Progenitor cell of endocrine pancreas (in vitro differentiated cells): ENCODE results near the gene SLX4IP. TPM values are rescaled to one million over a fixed set of nuclear protein-coding genes. Genes with fewer than 3 reads are reported as not detected.

Experiments
- DNase-seq: peaks from one replicate; pipeline ENCODE4 v3.0.0; 2021; ENCODE audit warnings: low spot score; ENCODE audit not compliant: unreplicated experiment
- H3K27ac Mint-ChIP-seq: 2 replicates; pipeline ENCODE4 v1.8.0; 2021; ENCODE audit warnings: mild to moderate bottlenecking, moderate library complexity, mixed read lengths
- H3K27me3 Mint-ChIP-seq: 2 replicates; pipeline ENCODE4 v1.8.0; 2021; ENCODE audit warnings: mixed read lengths
- H3K36me3 Mint-ChIP-seq: 2 replicates; pipeline ENCODE4 v1.8.0; 2022; ENCODE audit warnings: mixed read lengths; ENCODE audit not compliant: insufficient read depth
- H3K4me1 Mint-ChIP-seq: 2 replicates; pipeline ENCODE4 v1.8.0; 2021; ENCODE audit warnings: low read depth, mixed read lengths
- H3K4me3 Mint-ChIP-seq: 2 replicates; pipeline ENCODE4 v1.8.0; 2021; ENCODE audit warnings: low read depth, mild to moderate bottlenecking, moderate library complexity, mixed read lengths
- H3K9me3 Mint-ChIP-seq: 2 replicates; pipeline ENCODE4 v1.8.0; 2021; ENCODE audit warnings: low read depth, mixed read lengths
- total RNA-seq: library from RNA; stranded (reverse); gene quantifications from 2 replicates; pipeline ENCODE4 v1.2.1, GENCODE V29; 2021
- TF ChIP-seq, protein P1 (sequence below): fragments of 200-600 bp; sonication (generic); IDR thresholded peaks from one replicate; pipeline ENCODE4 v1.5.0; 2021; ENCODE audit warnings: antibody characterized with exemption, mild to moderate bottlenecking; ENCODE audit not compliant: unreplicated experiment

Gene SLX4IP
- total RNA-seq, 1 donor from 2014 or later, result 12.0 TPM

GRCh38 chr20:10472871-10473270, 37.8 kb downstream of the SLX4IP start:
- Mint-ChIP-seq H3K27me3 (no peaks in the 10 kb centered on the region), H3K4me3 (no peak overlapping the region), H3K9me3 (no peaks in the 10 kb centered on the region), H3K4me1 (peaks cover 16% of the 10 kb centered on the region), H3K36me3 (peaks cover 1% of the 10 kb centered on the region), H3K27ac (no peak overlapping the region)
- DNase-seq, result no peak
- TF ChIP-seq, protein P1, sequence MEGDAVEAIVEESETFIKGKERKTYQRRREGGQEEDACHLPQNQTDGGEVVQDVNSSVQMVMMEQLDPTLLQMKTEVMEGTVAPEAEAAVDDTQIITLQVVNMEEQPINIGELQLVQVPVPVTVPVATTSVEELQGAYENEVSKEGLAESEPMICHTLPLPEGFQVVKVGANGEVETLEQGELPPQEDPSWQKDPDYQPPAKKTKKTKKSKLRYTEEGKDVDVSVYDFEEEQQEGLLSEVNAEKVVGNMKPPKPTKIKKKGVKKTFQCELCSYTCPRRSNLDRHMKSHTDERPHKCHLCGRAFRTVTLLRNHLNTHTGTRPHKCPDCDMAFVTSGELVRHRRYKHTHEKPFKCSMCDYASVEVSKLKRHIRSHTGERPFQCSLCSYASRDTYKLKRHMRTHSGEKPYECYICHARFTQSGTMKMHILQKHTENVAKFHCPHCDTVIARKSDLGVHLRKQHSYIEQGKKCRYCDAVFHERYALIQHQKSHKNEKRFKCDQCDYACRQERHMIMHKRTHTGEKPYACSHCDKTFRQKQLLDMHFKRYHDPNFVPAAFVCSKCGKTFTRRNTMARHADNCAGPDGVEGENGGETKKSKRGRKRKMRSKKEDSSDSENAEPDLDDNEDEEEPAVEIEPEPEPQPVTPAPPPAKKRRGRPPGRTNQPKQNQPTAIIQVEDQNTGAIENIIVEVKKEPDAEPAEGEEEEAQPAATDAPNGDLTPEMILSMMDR, result no peak

- H3K27me3 Mint-ChIP-seq, result no peaks in the 10 kb centered on the region
- H3K27ac Mint-ChIP-seq, result no peak overlapping the region
- H3K9me3 Mint-ChIP-seq, result no peaks in the 10 kb centered on the region
- H3K4me1 Mint-ChIP-seq, result peaks cover 10% of the 10 kb centered on the region
- no peak overlapping the region for H3K4me3 Mint-ChIP-seq
- DNase-seq, result no peak
- TF ChIP-seq, protein P1, result no peak
- H3K36me3 Mint-ChIP-seq, result peaks cover 1% of the 10 kb centered on the region
Observed at GRCh38 chr20:10474606-10475184, 39.6 kb downstream of the SLX4IP start.

- no peaks in the 10 kb centered on the region for H3K27me3 Mint-ChIP-seq
- H3K9me3 Mint-ChIP-seq, result no peaks in the 10 kb centered on the region
- no peak for DNase-seq
- H3K27ac Mint-ChIP-seq, result no peak overlapping the region
- TF ChIP-seq, protein P1, result no peak
- peaks cover 10% of the 10 kb centered on the region for H3K4me1 Mint-ChIP-seq
- no peak overlapping the region for H3K4me3 Mint-ChIP-seq
- peaks cover 1% of the 10 kb centered on the region for H3K36me3 Mint-ChIP-seq
Observed at GRCh38 chr20:10475225-10475624, 40.1 kb downstream of the SLX4IP start.

DNA sequence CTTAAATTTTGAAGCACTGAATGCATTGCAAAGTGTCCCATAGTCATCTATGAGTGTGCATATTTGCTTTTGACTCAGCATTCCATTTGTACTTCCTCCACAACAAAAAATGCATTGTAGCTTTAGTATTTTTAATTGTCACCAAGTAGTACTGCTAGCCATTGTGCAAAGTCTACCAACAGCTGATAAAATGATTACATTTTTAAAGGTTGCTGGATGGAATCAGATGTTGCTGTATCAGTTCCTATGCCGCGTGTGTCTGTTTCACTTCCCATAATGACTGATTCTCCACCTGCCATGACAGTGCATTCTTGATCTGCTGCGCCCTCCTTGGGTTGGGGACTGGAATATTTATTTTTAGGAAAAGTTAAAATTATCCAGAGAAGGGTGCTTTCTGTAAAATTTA, 41.2 kb downstream of the SLX4IP start:
- no peak for DNase-seq
- peaks cover 9% of the 10 kb centered on the region for H3K4me1 Mint-ChIP-seq
- H3K27ac Mint-ChIP-seq, result no peak overlapping the region
- H3K9me3 Mint-ChIP-seq, result no peaks in the 10 kb centered on the region
- no peaks in the 10 kb centered on the region for H3K27me3 Mint-ChIP-seq
- TF ChIP-seq, protein P1, result no peak
- H3K4me3 Mint-ChIP-seq, result no peak overlapping the region
- H3K36me3 Mint-ChIP-seq, result peaks cover 1% of the 10 kb centered on the region

DNA sequence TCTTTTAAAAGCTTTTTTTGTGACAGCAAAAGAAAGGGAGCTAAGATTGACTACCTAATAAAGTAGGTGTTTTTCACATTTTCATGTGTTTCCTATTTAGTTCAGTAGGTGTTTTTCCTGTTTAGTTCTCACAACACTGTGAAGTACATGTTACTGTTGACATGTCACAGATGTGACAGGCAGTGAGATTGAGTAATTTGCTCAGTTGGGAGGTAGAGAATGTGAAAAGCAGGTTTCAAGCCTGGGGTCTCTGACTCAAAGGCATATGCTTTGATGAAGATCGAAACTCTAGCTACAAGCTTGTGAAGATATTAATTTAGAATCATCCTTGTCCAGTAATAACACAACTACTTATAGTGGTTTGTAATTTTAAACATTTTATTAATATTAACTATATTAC, 43.1 kb downstream of the SLX4IP start:
- no peak for DNase-seq

More for the DNA sequence above, 43.1 kb downstream of the SLX4IP start:
- Mint-ChIP-seq H3K27ac (no peak overlapping the region), H3K27me3 (no peaks in the 10 kb centered on the region), H3K4me3 (no peak overlapping the region), H3K4me1 (peaks cover 4% of the 10 kb centered on the region), H3K9me3 (no peaks in the 10 kb centered on the region), H3K36me3 (no peaks in the 10 kb centered on the region)
- TF ChIP-seq, protein P1, result no peak
